ENCODE data around the gene DUSP10. TPM values are rescaled to one million over a fixed set of nuclear protein-coding genes. Genes with fewer than 3 reads are reported as not detected.

The DUSP10 gene
- total RNA-seq, 1 experiment from 2014 or later, result 2.0 TPM

GRCh38 chr1:221678014-221678413 lies 63.9 kb downstream of the DUSP10 start:
- intact Hi-C loops (cut with micrococcal nuclease; ENCODE audit: unreplicated experiment), result no loop called here
- BruUV-seq (replicated peaks), result no TSS peak
- CTCF ChIA-PET, result no interaction called here

GRCh38 chr1:221675880-221676800 lies 65.7 kb downstream of the DUSP10 start:
- no peak overlapping the region for H3K4me3 Mint-ChIP-seq (ENCODE audit: unreplicated experiment)
- ChIA-PET CTCF (no interaction called here), POLR2A (no interaction called here)
- TF ChIP-seq, protein P1, sequence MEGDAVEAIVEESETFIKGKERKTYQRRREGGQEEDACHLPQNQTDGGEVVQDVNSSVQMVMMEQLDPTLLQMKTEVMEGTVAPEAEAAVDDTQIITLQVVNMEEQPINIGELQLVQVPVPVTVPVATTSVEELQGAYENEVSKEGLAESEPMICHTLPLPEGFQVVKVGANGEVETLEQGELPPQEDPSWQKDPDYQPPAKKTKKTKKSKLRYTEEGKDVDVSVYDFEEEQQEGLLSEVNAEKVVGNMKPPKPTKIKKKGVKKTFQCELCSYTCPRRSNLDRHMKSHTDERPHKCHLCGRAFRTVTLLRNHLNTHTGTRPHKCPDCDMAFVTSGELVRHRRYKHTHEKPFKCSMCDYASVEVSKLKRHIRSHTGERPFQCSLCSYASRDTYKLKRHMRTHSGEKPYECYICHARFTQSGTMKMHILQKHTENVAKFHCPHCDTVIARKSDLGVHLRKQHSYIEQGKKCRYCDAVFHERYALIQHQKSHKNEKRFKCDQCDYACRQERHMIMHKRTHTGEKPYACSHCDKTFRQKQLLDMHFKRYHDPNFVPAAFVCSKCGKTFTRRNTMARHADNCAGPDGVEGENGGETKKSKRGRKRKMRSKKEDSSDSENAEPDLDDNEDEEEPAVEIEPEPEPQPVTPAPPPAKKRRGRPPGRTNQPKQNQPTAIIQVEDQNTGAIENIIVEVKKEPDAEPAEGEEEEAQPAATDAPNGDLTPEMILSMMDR (IDR thresholded peaks at IDR 0.05; ENCODE audit: insufficient read depth in 1 of 2, low read depth in 1 of 2, low read length in 1 of 2, severe bottlenecking in 1 of 2, unreplicated experiment in 1 of 2), result no peak
- no peaks in the 10 kb centered on the region for H3K4me1 ChIP-seq
- no peaks in the 10 kb centered on the region for H3K4me1 Mint-ChIP-seq (ENCODE audit: low read depth, unreplicated experiment)
- peaks cover 8% of the 10 kb centered on the region for H3K9me3 Mint-ChIP-seq (ENCODE audit: unreplicated experiment)
- DNase-seq, result no peak
- H3K36me3 Mint-ChIP-seq (ENCODE audit: insufficient read depth, unreplicated experiment), result no peaks in the 10 kb centered on the region
- intact Hi-C loops (cut with micrococcal nuclease; ENCODE audit: unreplicated experiment), result no loop called here
- H3K36me3 ChIP-seq (ENCODE audit: control insufficient read depth, insufficient read depth, low read length), result no peaks in the 10 kb centered on the region
- no peak overlapping the region for H3K4me3 ChIP-seq (ENCODE audit: low read depth, low read length)
- BruUV-seq (replicated peaks), result no TSS peak
- no peaks in the 10 kb centered on the region for H3K27me3 Mint-ChIP-seq (ENCODE audit: insufficient read depth, unreplicated experiment)
- no peaks in the 10 kb centered on the region for H3K9me3 ChIP-seq
- no peaks in the 10 kb centered on the region for H3K27me3 ChIP-seq (replicated peaks; ENCODE audit: control insufficient read depth, insufficient read depth, low read length)
- no peak overlapping the region for H3K27ac Mint-ChIP-seq (ENCODE audit: unreplicated experiment)

More at GRCh38 chr1:221678014-221678413, 63.9 kb downstream of the DUSP10 start:
- Mint-ChIP-seq H3K27ac (ENCODE audit: unreplicated experiment) (no peak overlapping the region), H3K36me3 (ENCODE audit: insufficient read depth, unreplicated experiment) (no peaks in the 10 kb centered on the region), H3K9me3 (ENCODE audit: unreplicated experiment) (peaks cover 8% of the 10 kb centered on the region), H3K4me1 (ENCODE audit: low read depth, unreplicated experiment) (no peaks in the 10 kb centered on the region), H3K27me3 (ENCODE audit: insufficient read depth, unreplicated experiment) (no peaks in the 10 kb centered on the region), H3K4me3 (ENCODE audit: unreplicated experiment) (no peak overlapping the region)
- POLR2A ChIA-PET, result no interaction called here
- Histone ChIP-seq H3K4me3 (ENCODE audit: low read depth, low read length) (no peak overlapping the region), H3K4me1 (no peaks in the 10 kb centered on the region), H3K27me3 (replicated peaks; ENCODE audit: control insufficient read depth, insufficient read depth, low read length) (no peaks in the 10 kb centered on the region), H3K9me3 (no peaks in the 10 kb centered on the region), H3K36me3 (ENCODE audit: control insufficient read depth, insufficient read depth, low read length) (no peaks in the 10 kb centered on the region)
- TF ChIP-seq, protein P1 (IDR thresholded peaks at IDR 0.05; ENCODE audit: insufficient read depth in 1 of 2, low read depth in 1 of 2, low read length in 1 of 2, severe bottlenecking in 1 of 2, unreplicated experiment in 1 of 2), result no peak
- DNase-seq, result no peak

DNA sequence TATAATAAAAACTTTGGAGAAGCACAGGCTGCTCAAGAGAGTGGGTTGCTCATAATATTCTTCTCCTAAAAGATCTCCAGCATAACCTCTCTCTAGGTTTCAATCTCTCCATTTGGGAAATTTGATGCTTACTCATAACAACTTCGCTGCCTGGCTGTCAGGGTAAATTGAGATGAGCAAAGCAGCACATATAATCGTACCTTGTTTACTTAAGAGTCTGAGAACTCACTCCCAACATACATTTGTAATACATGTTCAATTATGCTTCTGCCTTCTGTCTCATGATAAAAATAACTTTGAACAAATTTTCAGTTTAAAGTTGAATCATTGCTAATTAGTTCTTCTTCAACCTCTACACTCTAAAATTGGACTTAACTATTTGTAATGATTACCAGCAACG lies 68.9 kb downstream of the DUSP10 start:
- BruUV-seq (replicated peaks), result no TSS peak

More for the DNA sequence above, 68.9 kb downstream of the DUSP10 start:
- H3K36me3 ChIP-seq (ENCODE audit: control insufficient read depth, insufficient read depth, low read length), result no peaks in the 10 kb centered on the region
- peaks cover 10% of the 10 kb centered on the region for H3K4me1 Mint-ChIP-seq (ENCODE audit: low read depth, unreplicated experiment)
- H3K27me3 Mint-ChIP-seq (ENCODE audit: insufficient read depth, unreplicated experiment), result no peaks in the 10 kb centered on the region
- no peak overlapping the region for H3K4me3 ChIP-seq (ENCODE audit: low read depth, low read length)
- ChIA-PET CTCF (no interaction called here), POLR2A (no interaction called here)
- H3K4me3 Mint-ChIP-seq (ENCODE audit: unreplicated experiment), result no peak overlapping the region
- H3K27me3 ChIP-seq (replicated peaks; ENCODE audit: control insufficient read depth, insufficient read depth, low read length), result no peaks in the 10 kb centered on the region
- no peak overlapping the region for H3K27ac Mint-ChIP-seq (ENCODE audit: unreplicated experiment)
- no peak for DNase-seq
- no peaks in the 10 kb centered on the region for H3K36me3 Mint-ChIP-seq (ENCODE audit: insufficient read depth, unreplicated experiment)
- H3K4me1 ChIP-seq, result no peaks in the 10 kb centered on the region
- intact Hi-C loops (cut with micrococcal nuclease; ENCODE audit: unreplicated experiment), result no loop called here
- H3K9me3 ChIP-seq, result no peaks in the 10 kb centered on the region
- H3K9me3 Mint-ChIP-seq (ENCODE audit: unreplicated experiment), result no peaks in the 10 kb centered on the region
- TF ChIP-seq, protein P1 (IDR thresholded peaks at IDR 0.05; ENCODE audit: insufficient read depth in 1 of 2, low read depth in 1 of 2, low read length in 1 of 2, severe bottlenecking in 1 of 2, unreplicated experiment in 1 of 2), result no peak

Data from Caco-2 (cell line).